DND-41 (cell line): ENCODE measurements around the gene CCDC92.

Experiments used
- ATAC-seq: fragments of 200-7000 bp; cut with Tn5 transposase; 3 replicates; pipeline ENCODE4 v1.9.1; 2021; ENCODE audit warnings: low read depth; ENCODE audit not compliant: insufficient read depth
- DNase-seq: peaks from one replicate; pipeline ENCODE4 v3.0.0-alpha.2; 2020
- H2AFZ ChIP-seq: 2 replicates; pipeline ENCODE4 v1.6.0; 2012; ENCODE audit warnings: low read depth, low read length
- H3K27ac ChIP-seq: 2 replicates; pipeline ENCODE4 v1.5.1; 2012; ENCODE audit warnings: low read length, inconsistent platforms
- H3K27me3 ChIP-seq: fragments of 200-600 bp; sonication (generic); 2 replicates; pipeline ENCODE4 v1.6.0; 2012; ENCODE audit warnings: low read length, mild to moderate bottlenecking, inconsistent platforms; ENCODE audit not compliant: insufficient read depth, poor library complexity
- H3K36me3 ChIP-seq: 2 replicates; pipeline ENCODE4 v1.5.1; 2012; ENCODE audit warnings: low read length, inconsistent platforms; ENCODE audit not compliant: insufficient read depth
- H3K4me1 ChIP-seq: 2 replicates; pipeline ENCODE4 v1.5.1; 2012; ENCODE audit warnings: mild to moderate bottlenecking, low read length; ENCODE audit not compliant: insufficient read depth
- H3K4me2 ChIP-seq: 2 replicates; pipeline ENCODE4 v1.6.0; 2012; ENCODE audit warnings: mild to moderate bottlenecking, moderate library complexity, low read length, inconsistent platforms; ENCODE audit not compliant: insufficient read depth
- H3K4me3 ChIP-seq, 2 experiments: fragments of 200-600 bp in 1 of 2; shearing (Covaris generic) in 1 of 2; 2 replicates each; pipeline ENCODE4 v1.5.1; 2012 to 2016; ENCODE audit warnings: inconsistent platforms in 2 of 2, low read length in 2 of 2, mild to moderate bottlenecking in 2 of 2, low read depth in 1 of 2, moderate library complexity in 1 of 2
- H3K79me2 ChIP-seq: 2 replicates; pipeline ENCODE4 v1.6.0; 2012; ENCODE audit warnings: low read length, inconsistent platforms; ENCODE audit not compliant: insufficient read depth
- H3K9ac ChIP-seq: 2 replicates; pipeline ENCODE4 v1.6.0; 2012; ENCODE audit warnings: low read depth, mild to moderate bottlenecking, inconsistent platforms, low read length, moderate library complexity
- H3K9me3 ChIP-seq: 2 replicates; pipeline ENCODE4 v1.5.1; 2012; ENCODE audit warnings: low read length, moderate library complexity, mild to moderate bottlenecking, inconsistent platforms; ENCODE audit not compliant: insufficient read depth, severe bottlenecking
- H4K20me1 ChIP-seq: 2 replicates; pipeline ENCODE4 v1.6.0; 2012; ENCODE audit warnings: low read length; ENCODE audit not compliant: insufficient read depth
- CTCF ChIP-seq: IDR thresholded peaks from 2 replicates; pipeline ENCODE4 v1.5.1; 2012; ENCODE audit warnings: borderline replicate concordance, low read length, moderate library complexity, mild to moderate bottlenecking; ENCODE audit not compliant: poor library complexity, severe bottlenecking; ENCODE audit errors: extremely low read depth
- EZH2 ChIP-seq: IDR thresholded peaks from 3 replicates; pipeline ENCODE4 v1.6.1; 2012; ENCODE audit warnings: borderline replicate concordance, low read depth, mild to moderate bottlenecking, moderate library complexity, low read length, inconsistent platforms; ENCODE audit not compliant: severe bottlenecking

The CCDC92 gene

GRCh38 chr12:124015494-124016461, 43.1 kb upstream of the CCDC92 start:
- Histone ChIP-seq H3K27ac (no peak overlapping the region), H4K20me1 (no peaks in the 10 kb centered on the region), H3K4me2 (no peak overlapping the region), H2AFZ (no peak overlapping the region), H3K27me3 (no peaks in the 10 kb centered on the region), H3K4me1 (no peaks in the 10 kb centered on the region), H3K36me3 (peaks cover 25% of the 10 kb centered on the region), H3K9me3 (no peaks in the 10 kb centered on the region), H3K4me3 (no peak overlapping the region), H3K9ac (no peak overlapping the region), H3K79me2 (no peaks in the 10 kb centered on the region)
- ATAC-seq (no peak), DNase-seq (no peak)
- TF ChIP-seq EZH2 (no peak), CTCF (no peak)

GRCh38 chr12:124013073-124013472, 40.4 kb upstream of the CCDC92 start:
- H3K27ac ChIP-seq: no peak overlapping the region
- H3K9ac ChIP-seq: no peak overlapping the region
- no peak overlapping the region for H2AFZ ChIP-seq
- DNase-seq (no peak), ATAC-seq (no peak)
- TF ChIP-seq CTCF (no peak), EZH2 (no peak)
- no peak overlapping the region for H3K4me3 ChIP-seq
- H3K4me2 ChIP-seq: no peak overlapping the region
- H4K20me1 ChIP-seq: peaks cover 2% of the 10 kb centered on the region; the same call in 1 of the 2 replicates
- H3K36me3 ChIP-seq: peaks cover 32% of the 10 kb centered on the region
- peaks cover 2% of the 10 kb centered on the region; the same call in 1 of the 2 replicates for H3K79me2 ChIP-seq
- no peaks in the 10 kb centered on the region for H3K27me3 ChIP-seq
- H3K4me1 ChIP-seq: no peaks in the 10 kb centered on the region
- no peaks in the 10 kb centered on the region for H3K9me3 ChIP-seq

- Histone ChIP-seq H3K4me1 (no peaks in the 10 kb centered on the region), H3K79me2 (peaks cover 7% of the 10 kb centered on the region; the same call in 1 of the 2 replicates), H3K4me2 (no peak overlapping the region), H4K20me1 (peaks cover 11% of the 10 kb centered on the region), H3K9me3 (no peaks in the 10 kb centered on the region), H2AFZ (no peak overlapping the region), H3K27me3 (no peaks in the 10 kb centered on the region), H3K36me3 (peaks cover 39% of the 10 kb centered on the region), H3K9ac (no peak overlapping the region), H3K27ac (no peak overlapping the region), H3K4me3 (no peak overlapping the region)
- no peak for TF ChIP-seq CTCF
- TF ChIP-seq EZH2: no peak
- DNase-seq (no peak), ATAC-seq (no peak)
These were observed 38.9 kb upstream of the CCDC92 start for GRCh38 chr12:124011435-124012115.
